Measurements from ENCODE around the gene DMRTC2. TPM values are rescaled to one million over a fixed set of nuclear protein-coding genes. Genes with fewer than 3 reads are reported as not detected.

The DMRTC2 gene
- total RNA-seq, 1 experiment from 2014 or later: not detected

DNA sequence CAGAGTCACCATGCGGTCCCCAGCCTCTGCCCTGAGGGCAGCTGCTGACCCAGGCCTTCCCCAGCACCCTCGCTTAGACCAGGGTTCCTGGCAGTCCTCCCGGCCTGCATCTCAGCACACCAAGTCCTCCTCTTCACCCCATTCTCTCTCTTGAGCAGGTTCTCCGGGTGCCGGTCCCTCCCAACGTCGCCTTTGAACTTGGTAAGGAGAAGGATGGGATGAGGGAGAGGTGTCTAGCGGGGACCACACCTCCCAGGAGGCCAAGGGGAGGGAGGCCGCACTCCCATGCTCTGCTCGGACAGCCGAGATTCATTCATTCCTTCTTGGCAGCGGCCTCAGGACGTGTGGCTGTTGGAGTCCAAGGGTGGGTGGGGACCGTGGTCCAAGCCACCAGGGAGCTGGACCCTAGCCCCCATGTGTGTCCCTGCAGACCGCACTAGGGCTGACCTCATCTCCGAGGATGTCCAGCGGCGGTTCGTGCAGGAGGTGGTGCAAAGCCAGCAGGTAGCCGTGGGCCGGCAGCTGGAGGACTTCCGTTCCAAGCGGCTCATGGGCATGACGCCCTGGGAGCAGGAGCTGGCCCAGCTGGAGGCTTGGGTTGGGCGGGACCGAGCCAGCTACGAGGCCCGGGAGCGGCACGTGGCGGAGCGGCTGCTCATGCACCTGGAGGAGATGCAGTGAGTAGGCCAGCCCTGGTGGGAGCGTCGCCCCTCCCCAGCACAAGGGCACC, 47.5 kb downstream of the DMRTC2 start:
- H3K36me3 ChIP-seq: peaks cover 64% of the 10 kb centered on the region
- no peaks in the 10 kb centered on the region for H3K9me3 ChIP-seq
- H3K27me3 ChIP-seq: no peaks in the 10 kb centered on the region
- no peak overlapping the region for H3K4me3 ChIP-seq
- DNase-seq: no peak

DNA sequence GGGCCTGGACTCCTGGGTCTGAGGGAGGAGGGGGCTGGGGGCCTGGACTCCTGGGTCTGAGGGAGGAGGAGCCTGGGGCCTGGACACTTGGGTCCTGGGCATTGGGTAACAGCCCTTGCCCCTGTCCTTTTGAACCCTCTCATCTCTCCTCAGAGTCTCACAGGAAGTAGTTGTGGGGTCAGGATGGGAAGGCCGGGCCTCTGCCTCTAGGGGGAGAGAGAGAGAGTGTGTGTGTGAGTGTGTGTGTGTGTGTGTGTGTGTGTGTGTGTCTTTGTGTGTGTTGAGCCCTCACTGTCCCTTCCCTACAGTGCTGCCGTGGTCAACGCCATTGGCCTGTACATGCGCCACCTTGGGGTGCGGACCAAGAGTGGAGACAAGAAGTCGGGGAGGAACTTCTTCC, 49.1 kb downstream of the DMRTC2 start:
- no peaks in the 10 kb centered on the region for H3K9me3 ChIP-seq
- H3K4me3 ChIP-seq: no peak overlapping the region
- H3K36me3 ChIP-seq: peaks cover 64% of the 10 kb centered on the region
- H3K27me3 ChIP-seq: no peaks in the 10 kb centered on the region
- DNase-seq: no peak

DNA sequence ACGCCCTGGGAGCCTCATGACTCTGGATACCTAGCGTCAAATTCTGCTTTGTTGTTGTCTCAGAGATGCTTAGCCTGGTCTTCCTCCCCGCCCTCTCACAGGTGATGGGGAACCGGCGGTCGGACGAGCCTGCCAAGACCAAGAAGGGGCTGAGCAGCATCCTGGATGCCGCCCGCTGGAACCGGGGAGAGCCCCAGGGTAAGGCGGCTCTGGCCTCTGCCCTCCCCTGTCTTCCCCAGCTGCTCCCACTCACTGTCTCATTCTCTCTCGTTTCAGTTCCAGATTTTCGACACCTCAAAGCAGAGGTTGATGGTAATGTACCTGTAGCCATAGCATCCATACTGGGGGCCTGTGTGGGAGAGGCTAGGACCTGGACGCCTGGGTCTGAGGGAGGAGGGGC, 49.5 kb downstream of the DMRTC2 start:
- H3K27me3 ChIP-seq: no peaks in the 10 kb centered on the region
- H3K36me3 ChIP-seq: peaks cover 62% of the 10 kb centered on the region
- DNase-seq: no peak
- no peaks in the 10 kb centered on the region for H3K9me3 ChIP-seq
- no peak overlapping the region for H3K4me3 ChIP-seq

DNA sequence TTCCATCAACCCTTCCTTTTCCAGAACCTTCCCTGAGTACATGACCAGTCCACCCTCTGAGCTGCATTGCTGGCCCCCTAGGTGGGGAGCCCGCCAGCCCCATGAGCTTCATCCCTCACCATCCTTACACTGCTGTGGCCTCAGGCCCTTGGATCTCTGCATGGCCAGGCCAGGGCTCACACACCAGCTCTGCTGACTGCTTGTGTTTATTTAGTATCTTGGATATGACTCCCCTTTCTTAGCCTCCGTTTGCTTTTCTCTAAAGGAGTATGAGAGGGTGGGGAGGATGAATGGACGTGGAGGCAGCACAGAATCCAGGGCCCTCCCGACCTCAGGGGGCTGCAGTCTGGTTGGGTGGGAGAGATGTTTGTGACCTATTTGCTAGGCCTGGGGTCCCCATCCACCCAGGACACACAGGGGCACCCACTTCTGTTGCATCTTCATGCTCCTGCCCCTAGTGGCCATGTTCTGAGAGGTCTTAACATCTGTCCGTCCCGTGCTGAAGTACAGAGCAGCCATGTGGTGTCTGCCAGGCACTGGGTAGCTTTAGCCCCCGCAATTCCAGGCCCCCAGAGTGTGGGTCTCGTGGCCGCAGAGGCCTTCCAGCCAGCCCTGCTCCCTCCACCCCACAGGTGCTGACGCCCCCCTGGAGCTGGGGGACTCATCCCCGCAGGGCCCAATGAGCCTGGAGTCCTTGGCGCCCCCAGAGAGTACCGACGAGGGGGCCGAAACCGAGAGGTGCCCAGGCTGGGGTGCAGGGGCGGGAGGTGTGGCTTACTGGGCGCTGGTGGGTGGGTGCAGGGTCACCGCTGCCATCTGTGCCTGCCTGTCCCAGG, 51.1 kb downstream of the DMRTC2 start:
- DNase-seq: no peak
- Histone ChIP-seq H3K36me3 (peaks cover 62% of the 10 kb centered on the region), H3K4me3 (no peak overlapping the region), H3K27me3 (no peaks in the 10 kb centered on the region), H3K9me3 (no peaks in the 10 kb centered on the region)

DNA sequence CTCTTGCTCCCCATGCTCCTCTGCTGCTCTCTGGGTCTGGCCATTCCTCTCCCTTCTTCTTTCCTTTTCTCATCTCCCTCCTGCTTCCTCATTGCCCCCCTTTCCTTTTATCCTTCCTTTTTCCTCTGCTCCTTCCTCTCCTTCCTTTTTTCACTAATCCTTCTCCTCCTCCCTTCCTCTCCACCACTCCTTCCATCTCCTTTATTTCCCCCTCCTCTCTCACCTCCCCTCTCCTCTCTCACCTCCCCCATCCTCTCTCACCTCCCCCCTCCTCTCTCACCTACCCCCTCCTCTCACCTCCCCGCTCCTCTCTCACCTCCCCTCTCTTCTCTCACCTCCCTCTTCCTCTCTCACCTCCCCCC, 51.7 kb downstream of the DMRTC2 start:
- Histone ChIP-seq H3K4me3 (no peak overlapping the region), H3K27me3 (no peaks in the 10 kb centered on the region), H3K9me3 (no peaks in the 10 kb centered on the region), H3K36me3 (peaks cover 62% of the 10 kb centered on the region)
- DNase-seq: no peak

DNA sequence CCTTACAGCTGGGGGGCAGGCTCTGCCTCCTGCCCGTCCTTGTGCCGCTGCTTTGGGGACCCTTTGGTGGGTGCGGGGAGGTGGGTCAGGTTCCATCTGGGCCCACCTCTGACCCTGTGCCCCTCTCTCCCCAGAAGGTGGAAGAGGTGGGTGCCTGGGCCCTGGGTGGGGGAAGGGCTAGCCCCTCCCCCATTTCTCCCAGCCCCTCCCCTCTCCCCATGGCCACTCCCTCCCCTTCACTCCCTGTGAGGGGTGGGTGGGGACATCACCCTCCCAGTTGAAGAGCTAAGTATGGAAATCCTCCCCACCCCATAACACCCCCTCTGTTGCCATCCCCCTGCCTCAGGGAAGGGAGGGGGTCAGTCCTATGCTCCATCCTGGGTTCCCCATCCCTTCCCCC, 52.3 kb downstream of the DMRTC2 start:
- Histone ChIP-seq H3K27me3 (no peaks in the 10 kb centered on the region), H3K36me3 (peaks cover 64% of the 10 kb centered on the region), H3K9me3 (no peaks in the 10 kb centered on the region), H3K4me3 (no peak overlapping the region)
- DNase-seq: no peak

DNA sequence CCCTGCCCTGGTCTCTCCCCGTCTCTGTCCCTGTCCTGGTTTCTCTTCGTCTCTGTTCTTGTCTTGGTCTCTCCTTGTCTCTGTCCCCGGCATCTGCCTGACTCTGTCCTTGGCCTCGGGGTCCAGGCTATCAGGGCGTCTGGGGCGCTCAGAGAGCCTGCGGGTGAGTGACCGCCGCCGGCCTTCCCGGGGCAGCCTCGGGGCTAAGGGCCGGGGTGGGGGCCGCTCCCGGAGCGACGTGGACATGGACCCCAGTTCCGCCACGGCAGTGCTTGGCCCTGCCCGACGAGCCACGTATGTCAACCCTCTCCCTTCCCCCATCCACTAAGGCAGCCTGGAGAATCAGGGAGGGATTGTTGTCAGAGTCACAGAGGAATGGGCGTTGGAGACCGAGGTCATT, 53.0 kb downstream of the DMRTC2 start:
- no peak for DNase-seq
- Histone ChIP-seq H3K9me3 (no peaks in the 10 kb centered on the region), H3K36me3 (peaks cover 66% of the 10 kb centered on the region), H3K4me3 (no peak overlapping the region), H3K27me3 (no peaks in the 10 kb centered on the region)

DNA sequence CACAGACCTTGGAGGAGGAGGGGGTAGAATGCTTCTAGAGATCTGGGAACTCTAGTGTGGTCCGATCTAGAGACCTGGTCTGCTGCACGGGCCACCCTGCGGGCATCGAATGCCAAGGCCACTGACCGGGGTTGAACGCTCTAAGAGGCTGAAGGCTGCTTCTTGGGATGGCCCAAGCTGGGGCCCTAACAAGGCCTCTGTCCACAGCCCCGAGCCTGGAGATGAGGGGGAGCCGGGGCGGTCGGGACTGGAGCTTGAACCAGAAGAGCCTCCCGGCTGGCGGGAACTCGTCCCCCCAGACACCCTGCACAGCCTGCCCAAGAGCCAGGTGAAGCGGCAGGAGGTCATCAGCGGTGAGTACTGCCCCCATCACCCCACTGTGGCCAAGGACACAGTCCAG, 53.4 kb downstream of the DMRTC2 start:
- Histone ChIP-seq H3K4me3 (no peak overlapping the region), H3K27me3 (no peaks in the 10 kb centered on the region), H3K9me3 (no peaks in the 10 kb centered on the region), H3K36me3 (peaks cover 70% of the 10 kb centered on the region)
- DNase-seq: no peak

Other genes starting within 250 kb of the DMRTC2 start
- not detected in 2 replicates for gene CEACAM4, start 218.0 kb upstream of the DMRTC2 start, total RNA-seq (2014; rRNA removed; shearing (Covaris generic); ENCODE audit: low replicate concordance)
- not detected in 2 replicates for gene CEACAM7, start 156.8 kb upstream of the DMRTC2 start, total RNA-seq (2014; rRNA removed; shearing (Covaris generic); ENCODE audit: low replicate concordance)
- gene CEACAM5, start 136.4 kb upstream of the DMRTC2 start, total RNA-seq (2014; rRNA removed; shearing (Covaris generic); ENCODE audit: low replicate concordance): not detected in 2 replicates
- not detected in 2 replicates for gene CEACAM6, start 89.5 kb upstream of the DMRTC2 start, total RNA-seq (2014; rRNA removed; shearing (Covaris generic); ENCODE audit: low replicate concordance)
- not detected in 2 replicates for gene CEACAM3, start 48.5 kb upstream of the DMRTC2 start, total RNA-seq (2014; rRNA removed; shearing (Covaris generic); ENCODE audit: low replicate concordance)
- not detected in 2 replicates for gene LYPD4, start 359 bp upstream of the DMRTC2 start, total RNA-seq (2014; rRNA removed; shearing (Covaris generic); ENCODE audit: low replicate concordance)
- gene RPS19, start 15.2 kb downstream of the DMRTC2 start, total RNA-seq (2014; rRNA removed; shearing (Covaris generic); ENCODE audit: low replicate concordance): 1,133 and 2,559 TPM in 2 replicates
- gene CD79A, start 32.2 kb downstream of the DMRTC2 start, total RNA-seq (2014; rRNA removed; shearing (Covaris generic); ENCODE audit: low replicate concordance): 0.07 TPM in 1 of 2 replicates, not detected in the other
- 107 and 142 TPM in 2 replicates for gene ARHGEF1, start 38.1 kb downstream of the DMRTC2 start, total RNA-seq (2014; rRNA removed; shearing (Covaris generic); ENCODE audit: low replicate concordance)
- gene ERFL, start 83.4 kb downstream of the DMRTC2 start, total RNA-seq (2014; rRNA removed; shearing (Covaris generic); ENCODE audit: low replicate concordance): not detected in 2 replicates
- gene RABAC1, start 114.3 kb downstream of the DMRTC2 start, total RNA-seq (2014; rRNA removed; shearing (Covaris generic); ENCODE audit: low replicate concordance): 220 and 231 TPM in 2 replicates
- not detected in 2 replicates for gene ATP1A3, start 149.2 kb downstream of the DMRTC2 start, total RNA-seq (2014; rRNA removed; shearing (Covaris generic); ENCODE audit: low replicate concordance)
- not detected in 2 replicates for gene GRIK5, start 225.2 kb downstream of the DMRTC2 start, total RNA-seq (2014; rRNA removed; shearing (Covaris generic); ENCODE audit: low replicate concordance)
- 18.8 and 20.4 TPM in 2 replicates for gene ZNF574, start 231.1 kb downstream of the DMRTC2 start, total RNA-seq (2014; rRNA removed; shearing (Covaris generic); ENCODE audit: low replicate concordance)